Ishikawa (cell line): Measurements from ENCODE around the gene FGF12.

Experiments
- CEBPB ChIP-seq: IDR thresholded peaks from 2 replicates; pipeline ENCODE4 v1.6.1; 2012
- CREB1 ChIP-seq: IDR thresholded peaks from 2 replicates; pipeline ENCODE4 v1.6.1; 2012; ENCODE audit warnings: low read depth
- EGR1 ChIP-seq: IDR thresholded peaks from 2 replicates; pipeline ENCODE4 v1.6.1; 2012
- EP300 ChIP-seq: IDR thresholded peaks from 2 replicates; pipeline ENCODE4 v1.6.1; 2012; ENCODE audit warnings: borderline replicate concordance
- FOXM1 ChIP-seq: IDR thresholded peaks from 2 replicates; pipeline ENCODE4 v1.6.1; 2012; ENCODE audit warnings: low read depth, borderline replicate concordance
- MAX ChIP-seq: IDR thresholded peaks from 2 replicates; pipeline ENCODE4 v1.6.1; 2012
- NFIC ChIP-seq: IDR thresholded peaks from 2 replicates; pipeline ENCODE4 v1.6.1; 2012
- RAD21 ChIP-seq: IDR thresholded peaks from 2 replicates; pipeline ENCODE4 v1.6.1; 2012; ENCODE audit warnings: low read depth
- REST ChIP-seq: IDR thresholded peaks from 2 replicates; pipeline ENCODE4 v1.6.1; 2012; ENCODE audit warnings: low read depth, mild to moderate bottlenecking
- TAF1 ChIP-seq: IDR thresholded peaks from 2 replicates; pipeline ENCODE4 v1.6.1; 2012; ENCODE audit warnings: low read depth, mild to moderate bottlenecking
- TCF12 ChIP-seq: IDR thresholded peaks from 2 replicates; pipeline ENCODE4 v1.6.1; 2012; ENCODE audit warnings: low read depth
- TEAD4 ChIP-seq: IDR thresholded peaks from 2 replicates; pipeline ENCODE4 v1.6.1; 2012
- USF1 ChIP-seq: IDR thresholded peaks from 2 replicates; pipeline ENCODE4 v1.6.1; 2012
- YY1 ChIP-seq: IDR thresholded peaks from 2 replicates; pipeline ENCODE4 v1.6.1; 2012; ENCODE audit warnings: low read depth
- ZBTB7A ChIP-seq: IDR thresholded peaks from 2 replicates; pipeline ENCODE4 v1.6.1; 2012; ENCODE audit warnings: low read depth

The FGF12 gene

GRCh38 chr3:192727032-192727847, at the start of gene FGF12:
Gene FGF12 (minus strand): TSS chr3:192727541.
- TF ChIP-seq MAX (peak; percentile 50), CEBPB (no peak), TAF1 (no peak), FOXM1 (no peak), TEAD4 (0 out of 2 replicates have a peak, but pooled peaks have one; percentile 15), EP300 (no peak), USF1 (no peak), REST (peak; percentile 90), TCF12 (0 out of 2 replicates have a peak, but pooled peaks have one; percentile 24), RAD21 (peak; percentile 21; the same call in 1 of the 2 replicates), EGR1 (no peak), NFIC (0 out of 2 replicates have a peak, but pooled peaks have one; percentile 8), CREB1 (no peak), YY1 (no peak), ZBTB7A (no peak)

GRCh38 chr3:192772240-192772894, 45.0 kb upstream of the FGF12 start:
- TF ChIP-seq RAD21 (peak; percentile 68), EP300 (no peak)

- TF ChIP-seq TCF12 (no peak), FOXM1 (no peak), CEBPB (no peak), TAF1 (no peak), USF1 (no peak), YY1 (no peak)
Observed at GRCh38 chr3:192758654-192759053, 31.3 kb upstream of the FGF12 start.

- TF ChIP-seq NFIC: no peak
- no peak for TF ChIP-seq EGR1
- no peak for TF ChIP-seq RAD21
- TF ChIP-seq MAX: no peak
- TF ChIP-seq YY1: no peak
- TF ChIP-seq ZBTB7A: no peak
- no peak for TF ChIP-seq TAF1
- no peak for TF ChIP-seq USF1
- no peak for TF ChIP-seq CREB1
- no peak for TF ChIP-seq FOXM1
- no peak for TF ChIP-seq EP300
- no peak for TF ChIP-seq TCF12
- no peak for TF ChIP-seq TEAD4
Observed at GRCh38 chr3:192751148-192751547, 23.8 kb upstream of the FGF12 start.

GRCh38 chr3:192750201-192750600, 22.9 kb upstream of the FGF12 start:
- TF ChIP-seq TCF12 (no peak), CEBPB (no peak), RAD21 (no peak), EGR1 (no peak), MAX (no peak), TEAD4 (no peak), REST (no peak), YY1 (no peak), ZBTB7A (no peak), USF1 (no peak), NFIC (no peak), FOXM1 (no peak), CREB1 (no peak), TAF1 (no peak), EP300 (no peak)
